Effector memory CD4-positive, alpha-beta T cell (primary cell): Measurements from ENCODE around the gene IDI1.
A peak's percentile ranks its signal among the peaks of the same experiment; 100 is the strongest.
"Not testable (repeated sequence)": the region's sequence is repeated elsewhere in the genome, so short reads cannot be mapped to it uniquely, and the experiment has no call there.

Experiments
- DNase-seq, 3 donors: peaks; one replicate each; pipeline ENCODE4 v3.0.0-alpha.2; 2020
- H3K27ac ChIP-seq: 2 replicates; pipeline ENCODE4 v1.7.0; 2013; ENCODE audit warnings: mild to moderate bottlenecking, low read length, moderate library complexity; ENCODE audit not compliant: insufficient read depth, poor library complexity, severe bottlenecking
- H3K27me3 ChIP-seq: replicated peaks from 2 replicates; pipeline ENCODE4 v1.7.0; 2013; ENCODE audit warnings: mild to moderate bottlenecking, low read length; ENCODE audit not compliant: insufficient read depth, control insufficient read depth, poor library complexity, severe bottlenecking
- H3K36me3 ChIP-seq: 2 replicates; pipeline ENCODE4 v1.7.0; 2013; ENCODE audit warnings: mild to moderate bottlenecking, low read length, moderate library complexity; ENCODE audit not compliant: control insufficient read depth, insufficient read depth
- H3K4me1 ChIP-seq: 2 replicates; pipeline ENCODE4 v1.7.0; 2013; ENCODE audit warnings: low read length, mild to moderate bottlenecking; ENCODE audit not compliant: control insufficient read depth, insufficient read depth, poor library complexity, severe bottlenecking
- H3K4me3 ChIP-seq: 2 replicates; pipeline ENCODE4 v1.7.0; 2013; ENCODE audit warnings: low read length, low read depth, mild to moderate bottlenecking; ENCODE audit not compliant: insufficient read depth, poor library complexity, severe bottlenecking
- H3K9me3 ChIP-seq: 2 replicates; pipeline ENCODE4 v1.7.0; 2013; ENCODE audit warnings: mild to moderate bottlenecking, low read length, moderate library complexity; ENCODE audit not compliant: control insufficient read depth

Gene IDI1

DNA sequence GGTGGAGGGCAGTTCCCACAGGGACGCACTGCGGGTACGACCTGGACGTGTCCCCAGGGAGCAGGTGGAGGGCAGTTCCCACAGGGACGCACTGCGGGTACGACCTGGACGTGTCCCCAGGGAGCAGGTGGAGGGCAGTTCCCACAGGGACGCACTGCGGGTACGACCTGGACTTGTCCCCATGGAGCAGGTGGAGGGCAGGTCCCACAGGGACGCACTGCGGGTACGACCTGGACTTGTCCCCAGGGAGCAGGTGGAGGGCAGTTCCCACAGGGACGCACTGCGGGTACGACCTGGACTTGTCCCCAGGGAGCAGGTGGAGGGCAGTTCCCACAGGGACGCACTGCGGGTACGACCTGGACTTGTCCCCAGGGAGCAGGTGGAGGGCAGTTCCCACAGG, 10.2 kb downstream of the IDI1 start:
- DNase-seq, H3K4me1 ChIP-seq, H3K4me3 ChIP-seq, H3K9me3 ChIP-seq, H3K27me3 ChIP-seq, H3K27ac ChIP-seq: not testable (repeated sequence)
- peaks cover 18% of the 10 kb centered on the region for H3K36me3 ChIP-seq

DNA sequence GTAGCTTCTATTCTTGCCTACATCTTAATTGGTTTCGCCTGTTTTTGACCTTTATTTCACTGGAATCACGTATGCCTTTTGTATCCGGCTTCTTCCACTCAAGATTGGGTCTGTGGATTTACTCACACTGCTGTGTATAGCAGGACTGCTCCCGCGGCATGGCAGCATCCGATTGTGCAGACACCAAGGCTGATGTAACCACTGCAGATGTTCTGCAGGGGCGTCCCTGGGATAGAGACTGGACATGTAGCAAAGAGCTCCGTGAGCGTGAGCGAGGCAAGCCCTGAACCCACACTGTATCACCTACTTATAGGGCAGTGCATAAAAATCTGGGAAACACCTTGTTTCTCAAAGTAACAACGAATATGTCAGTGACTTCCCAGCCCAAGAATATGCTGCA, 11.8 kb downstream of the IDI1 start:
- Histone ChIP-seq H3K27me3 (no peaks in the 10 kb centered on the region), H3K36me3 (peaks cover 13% of the 10 kb centered on the region), H3K9me3 (no peaks in the 10 kb centered on the region), H3K4me1 (no peaks in the 10 kb centered on the region), H3K4me3 (no peak overlapping the region), H3K27ac (no peak overlapping the region)
- no peak for DNase-seq

DNA sequence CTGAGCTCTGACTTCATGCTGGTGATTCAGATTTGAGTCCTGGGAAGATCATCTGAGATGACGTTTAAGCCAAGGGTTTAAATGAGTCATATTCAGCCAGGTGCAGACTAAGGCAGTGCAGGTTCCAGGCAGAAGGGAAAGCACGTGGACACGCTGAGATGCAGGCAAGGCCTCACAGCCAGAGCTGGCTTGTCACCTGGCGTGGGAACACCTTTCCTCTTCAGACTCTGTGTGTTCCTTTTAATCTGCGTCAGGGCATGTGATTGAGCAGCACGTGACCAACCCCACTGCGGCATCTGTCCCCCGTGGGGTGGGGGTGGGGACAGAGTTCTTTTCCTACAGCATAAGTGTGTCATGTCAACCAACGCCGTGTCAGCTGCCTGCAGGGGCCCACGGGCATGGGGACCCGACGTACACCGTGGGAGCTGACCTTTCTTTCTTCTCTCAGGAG, 12.6 kb downstream of the IDI1 start:
- Histone ChIP-seq H3K4me3 (no peak overlapping the region), H3K27ac (no peak overlapping the region), H3K9me3 (no peaks in the 10 kb centered on the region), H3K27me3 (no peaks in the 10 kb centered on the region), H3K36me3 (peaks cover 9% of the 10 kb centered on the region), H3K4me1 (no peaks in the 10 kb centered on the region)
- DNase-seq, result peak in 2 of 3 donors; percentile 25 to 51

DNA sequence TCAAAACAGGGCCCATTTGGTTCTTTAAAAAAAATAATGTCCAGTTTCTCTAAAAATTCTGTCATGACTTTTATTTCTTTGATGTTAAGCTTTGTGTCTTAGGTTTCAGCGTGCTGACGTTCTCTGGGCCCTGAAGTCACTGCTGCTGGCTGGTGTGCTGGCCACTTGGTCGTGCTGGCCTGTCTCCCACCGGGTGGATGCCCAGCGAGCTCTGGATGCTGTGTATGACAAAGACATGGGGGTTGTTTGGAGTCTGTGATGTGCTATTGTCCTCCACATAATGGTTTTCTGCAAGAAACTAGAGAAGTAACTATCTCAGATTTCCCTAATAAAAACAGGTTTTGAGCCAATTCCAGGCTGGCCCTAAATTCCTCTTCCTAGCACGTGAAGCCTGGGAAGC, 13.7 kb downstream of the IDI1 start:
- Histone ChIP-seq H3K4me1 (no peaks in the 10 kb centered on the region), H3K27ac (no peak overlapping the region), H3K36me3 (peaks cover 6% of the 10 kb centered on the region)

DNA sequence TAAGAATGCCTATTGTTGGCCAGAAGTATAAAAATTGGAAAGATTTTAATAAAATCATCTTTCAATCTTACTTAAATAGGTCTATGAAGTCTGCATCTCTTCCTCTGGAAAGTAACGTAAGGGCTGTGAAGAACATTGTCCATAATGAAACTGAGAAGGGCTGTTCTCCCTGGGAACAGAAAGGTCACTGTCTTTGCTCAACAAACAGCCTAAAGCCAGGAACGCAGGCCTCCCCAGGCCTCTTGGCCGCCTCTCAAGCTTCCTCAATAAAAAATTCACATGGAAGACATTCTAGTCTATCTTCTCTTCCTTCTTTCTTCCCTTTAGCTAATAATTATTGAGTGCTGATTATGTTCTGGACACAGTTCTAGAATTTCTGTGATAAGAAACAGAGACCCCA, 14.2 kb downstream of the IDI1 start:
- peaks cover 3% of the 10 kb centered on the region for H3K36me3 ChIP-seq
- H3K9me3 ChIP-seq, result no peaks in the 10 kb centered on the region
- no peak overlapping the region for H3K27ac ChIP-seq
- no peak for DNase-seq
- no peaks in the 10 kb centered on the region for H3K27me3 ChIP-seq
- no peaks in the 10 kb centered on the region for H3K4me1 ChIP-seq
- H3K4me3 ChIP-seq, result no peak overlapping the region

More for the DNA sequence above, 13.7 kb downstream of the IDI1 start:
- Histone ChIP-seq H3K4me3 (no peak overlapping the region), H3K27me3 (no peaks in the 10 kb centered on the region), H3K9me3 (no peaks in the 10 kb centered on the region)
- no peak for DNase-seq

DNA sequence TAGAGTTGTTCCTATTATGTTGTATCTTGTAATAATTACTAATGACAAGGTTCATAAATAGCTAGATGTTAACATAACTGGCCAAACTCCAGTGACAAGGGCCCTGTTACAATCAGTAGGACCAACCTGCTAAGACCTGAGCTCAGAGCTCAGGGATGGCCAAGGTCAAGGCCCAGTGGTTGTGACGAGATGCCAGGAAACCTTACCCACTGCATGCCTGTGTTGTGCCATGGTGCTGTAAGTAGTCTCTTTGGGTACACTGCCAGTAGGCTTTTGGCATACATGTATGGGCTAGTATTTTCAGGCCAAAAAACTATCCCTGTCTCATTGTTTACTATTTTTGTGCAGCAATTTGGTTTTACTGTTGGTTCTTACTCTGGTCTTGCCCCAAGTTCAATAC, 15.3 kb downstream of the IDI1 start:
- Histone ChIP-seq H3K36me3 (peaks cover 3% of the 10 kb centered on the region), H3K27me3 (no peaks in the 10 kb centered on the region), H3K9me3 (no peaks in the 10 kb centered on the region), H3K27ac (no peak overlapping the region), H3K4me3 (no peak overlapping the region), H3K4me1 (no peaks in the 10 kb centered on the region)
- no peak for DNase-seq

DNA sequence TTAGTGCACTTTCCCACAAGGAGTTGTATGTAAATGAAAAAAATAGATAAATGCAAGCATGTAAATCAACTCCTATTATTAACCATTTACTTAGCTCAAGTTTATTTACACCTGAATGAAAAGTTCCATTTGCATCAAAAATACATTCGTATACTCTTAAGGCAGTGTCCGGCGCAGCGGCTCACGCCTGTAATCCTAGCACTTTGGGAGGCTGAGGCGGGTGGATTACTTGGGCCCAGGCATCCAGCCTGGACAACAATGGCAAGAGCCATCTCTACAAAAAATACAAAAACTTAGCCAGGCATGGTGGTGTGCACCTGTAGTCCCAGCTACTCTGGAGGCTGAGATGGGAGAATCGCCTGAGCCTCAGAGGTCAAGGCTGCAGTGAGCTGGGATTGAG, 19.1 kb downstream of the IDI1 start:
- H3K9me3 ChIP-seq, result no peaks in the 10 kb centered on the region
- H3K4me3 ChIP-seq, result no peak overlapping the region

DNA sequence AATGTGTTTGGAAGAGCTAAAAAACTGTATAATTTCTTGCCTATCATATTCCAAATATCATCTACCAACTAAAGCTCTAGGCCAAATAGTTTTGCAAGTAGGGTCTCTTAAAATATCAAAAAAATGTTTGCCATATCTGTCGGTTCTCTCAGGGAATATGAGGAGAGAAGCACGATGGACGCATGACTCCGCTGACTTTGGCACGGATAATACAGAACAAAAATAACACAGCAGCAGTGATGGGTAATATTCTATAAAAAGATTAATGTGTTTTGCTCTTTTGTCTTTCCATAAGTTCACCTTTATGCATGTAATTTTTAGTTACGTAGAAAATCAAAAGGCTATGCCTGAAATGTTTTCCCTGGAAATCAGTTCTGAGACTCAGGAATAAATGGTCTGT, 22.3 kb downstream of the IDI1 start:
- H3K36me3 ChIP-seq, result no peaks in the 10 kb centered on the region
- H3K4me1 ChIP-seq, result no peaks in the 10 kb centered on the region
- no peak for DNase-seq
- H3K27me3 ChIP-seq, result no peaks in the 10 kb centered on the region
- H3K27ac ChIP-seq, result no peak overlapping the region
- H3K4me3 ChIP-seq, result no peak overlapping the region
- H3K9me3 ChIP-seq, result no peaks in the 10 kb centered on the region

More for the DNA sequence above, 19.1 kb downstream of the IDI1 start:
- H3K27me3 ChIP-seq, result no peaks in the 10 kb centered on the region
- H3K27ac ChIP-seq, result no peak overlapping the region
- H3K4me1 ChIP-seq, result no peaks in the 10 kb centered on the region
- no peak for DNase-seq
- H3K36me3 ChIP-seq, result no peaks in the 10 kb centered on the region

DNA sequence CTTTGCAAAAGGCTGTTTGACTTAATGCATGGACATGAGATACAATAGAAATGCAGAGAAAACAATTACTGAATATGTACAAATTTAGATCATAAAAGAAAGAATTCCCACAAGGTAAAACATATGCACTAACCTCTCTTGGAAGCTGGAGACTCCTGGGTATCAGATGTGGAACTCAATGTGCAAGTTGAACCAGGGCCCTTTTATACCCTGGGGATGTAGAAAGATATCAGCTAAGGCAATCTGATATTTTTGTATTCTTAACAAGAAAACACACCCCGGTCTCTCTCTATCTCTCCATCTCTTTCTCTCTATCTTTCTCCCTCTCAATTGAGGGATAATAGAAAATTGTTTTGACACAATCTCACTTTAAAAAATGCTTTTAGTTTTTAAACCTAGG, 23.2 kb downstream of the IDI1 start, which contains the start of gene IDI2:
Gene IDI2, minus strand, starts transcription at position 177 of the 400 bp plus-strand sequence. CDS start 1,136 bp downstream, outside the sequence.
- DNase-seq, result no peak
- H3K27me3 ChIP-seq, result no peaks in the 10 kb centered on the region
- no peak within 1 kb of the TSS for H3K4me3 ChIP-seq
- H3K4me1 ChIP-seq, result no peaks in the 10 kb centered on the region
- no peak within 1 kb of the TSS for H3K27ac ChIP-seq
- no peaks in the 10 kb centered on the region for H3K36me3 ChIP-seq
- no peaks in the 10 kb centered on the region for H3K9me3 ChIP-seq

DNA sequence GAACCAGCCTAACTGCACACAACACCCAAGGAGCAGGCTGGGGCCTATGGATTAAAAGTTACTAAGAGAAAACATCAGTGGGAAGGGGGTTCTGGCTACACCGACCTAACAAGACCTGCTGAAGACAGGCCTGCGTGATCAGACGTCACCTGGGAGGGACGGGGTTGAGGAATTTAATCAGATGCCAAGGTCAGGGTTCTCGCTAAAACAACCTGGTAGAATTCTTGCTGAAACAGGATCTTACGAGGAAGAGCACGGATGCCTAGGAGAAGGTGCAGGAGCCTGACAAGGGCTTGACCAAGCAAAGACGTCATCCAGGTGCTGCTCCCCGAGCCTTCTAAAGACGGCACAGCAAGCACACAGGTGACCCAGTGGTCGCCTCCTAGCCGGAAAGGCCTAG, 24.8 kb downstream of the IDI1 start:
- no peaks in the 10 kb centered on the region for H3K27me3 ChIP-seq
- DNase-seq, result no peak
- H3K36me3 ChIP-seq, result peaks cover 5% of the 10 kb centered on the region
- H3K9me3 ChIP-seq, result no peaks in the 10 kb centered on the region
- H3K4me3 ChIP-seq, result no peak overlapping the region
- no peak overlapping the region for H3K27ac ChIP-seq
- H3K4me1 ChIP-seq, result no peaks in the 10 kb centered on the region

DNA sequence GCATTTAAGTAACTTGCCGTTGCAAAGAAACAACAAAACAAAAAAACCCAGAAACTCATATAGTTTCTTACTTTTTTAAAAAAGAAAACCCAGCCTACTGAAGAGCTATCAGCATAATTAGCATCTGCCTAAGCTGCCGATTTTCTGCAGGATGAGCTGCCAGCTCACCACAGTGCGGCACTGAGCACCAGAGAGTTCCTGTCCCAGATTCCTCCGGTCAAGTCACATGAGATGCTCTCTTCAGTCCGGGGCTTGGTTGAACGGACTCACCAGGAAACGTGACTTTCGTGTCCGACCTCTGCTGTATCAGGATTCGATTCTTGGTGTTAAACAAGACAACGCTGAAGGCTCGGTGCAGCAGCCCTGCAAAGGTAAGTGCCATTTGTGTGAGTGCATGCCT, 26.5 kb downstream of the IDI1 start:
- DNase-seq, result no peak
- Histone ChIP-seq H3K4me3 (no peak overlapping the region), H3K9me3 (no peaks in the 10 kb centered on the region), H3K36me3 (peaks cover 13% of the 10 kb centered on the region), H3K4me1 (no peaks in the 10 kb centered on the region), H3K27me3 (no peaks in the 10 kb centered on the region), H3K27ac (no peak overlapping the region)
